Cardiac ventricle fibroblast (primary cell): Measurements from ENCODE around the gene CCDC180. TPM values are rescaled to one million over a fixed set of nuclear protein-coding genes. Genes with fewer than 3 reads are reported as not detected.

ENCODE experiments used
- total RNA-seq: library from RNA; depleted of rRNA; stranded (reverse); fragments of >200 nt; gene quantifications from 2 replicates; pipeline ENCODE4 v1.2.3, GENCODE V29; 2015

CCDC180 gene
- 1.7 and 2.0 TPM in 2 replicates for total RNA-seq

DNA sequence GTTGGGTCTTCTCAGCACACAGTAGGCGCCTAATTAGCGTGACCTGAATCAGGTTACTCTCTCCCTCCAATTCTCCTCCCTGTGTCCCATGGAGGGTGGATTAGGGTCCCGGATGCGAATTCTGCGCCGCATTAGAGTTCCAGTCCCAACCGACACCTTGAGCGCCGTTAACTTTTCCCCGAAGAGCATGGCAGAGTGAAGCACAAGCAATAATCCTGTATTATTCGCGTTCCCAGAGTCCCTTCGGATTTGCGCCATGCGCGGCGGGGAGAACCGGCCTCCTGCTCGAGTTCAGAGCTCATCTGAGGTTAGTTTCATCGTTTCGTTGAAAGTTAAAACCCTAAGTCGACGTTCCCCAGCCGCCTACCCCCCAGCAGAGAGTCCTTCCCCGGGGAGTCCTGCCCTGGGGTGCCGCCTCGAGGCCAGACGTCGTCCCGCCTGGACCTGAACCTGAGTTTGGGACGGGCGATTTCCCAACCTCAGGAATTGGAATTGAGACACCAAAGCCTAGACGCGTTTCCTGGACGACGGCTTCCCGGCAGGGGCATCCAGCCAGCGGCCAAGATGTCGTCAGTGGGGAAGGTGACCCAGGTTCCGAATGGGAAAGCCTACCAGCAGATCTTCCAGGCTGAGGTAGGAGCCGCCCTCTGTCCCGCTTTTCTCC is at the start of gene CCDC180:
Gene CCDC180 (plus strand): TSS at position 160 of the 664 bp plus-strand sequence. CDS start 405 bp downstream, at position 565.

Other genes starting within 250 kb of the CCDC180 start
- gene TDRD7, start 104.4 kb downstream of the CCDC180 start, total RNA-seq, result 2.4 and 2.5 TPM in 2 replicates
- gene TMOD1, start 194.0 kb downstream of the CCDC180 start, total RNA-seq, result 0.06 and 0.39 TPM in 2 replicates